IPS-18c (cell line): ENCODE results near the gene SLC12A3.
"Not testable (repeated sequence)": the region's sequence is repeated elsewhere in the genome, so short reads cannot be mapped to it uniquely, and the experiment has no call there.

ENCODE experiments used
- H3K4me3 ChIP-seq: 2 replicates; pipeline ENCODE4 v1.7.0; 2013; ENCODE audit warnings: low read depth, mild to moderate bottlenecking, low read length, moderate library complexity; ENCODE audit not compliant: insufficient read depth
- H3K9me3 ChIP-seq: one replicate; pipeline ENCODE4 v1.6.1; 2013; ENCODE audit warnings: mild to moderate bottlenecking, low read length, moderate library complexity; ENCODE audit not compliant: control insufficient read depth, insufficient read depth

Gene SLC12A3

DNA sequence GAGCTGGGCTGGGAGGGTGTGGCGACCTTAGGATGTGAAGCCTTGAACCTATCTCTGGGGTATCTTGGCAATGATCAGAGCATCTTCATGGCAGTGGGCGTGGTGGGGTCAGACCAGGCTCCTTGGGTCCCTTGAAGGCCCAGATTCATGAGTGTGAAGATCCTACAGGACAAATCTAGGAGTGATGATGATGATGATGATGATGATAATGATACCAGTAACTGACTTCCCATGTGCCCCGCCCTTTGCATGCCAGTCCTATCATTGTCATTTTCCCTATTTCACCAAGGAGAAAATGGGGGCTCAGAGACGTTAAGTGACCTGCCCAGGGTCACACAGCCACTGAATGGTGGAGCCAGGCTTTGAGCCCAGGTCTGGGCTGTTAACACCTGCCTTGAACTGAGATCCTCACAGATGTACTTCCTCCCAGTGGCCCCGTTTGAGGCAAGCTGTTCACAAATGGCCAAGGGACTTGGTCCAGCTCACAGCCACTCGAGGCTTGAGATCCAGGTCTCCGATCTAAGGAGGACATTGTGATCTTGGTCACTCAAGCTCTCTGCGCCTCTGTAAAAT is 13.4 kb downstream of the SLC12A3 start:
- Histone ChIP-seq H3K9me3 (no peaks in the 10 kb centered on the region), H3K4me3 (no peak overlapping the region)

DNA sequence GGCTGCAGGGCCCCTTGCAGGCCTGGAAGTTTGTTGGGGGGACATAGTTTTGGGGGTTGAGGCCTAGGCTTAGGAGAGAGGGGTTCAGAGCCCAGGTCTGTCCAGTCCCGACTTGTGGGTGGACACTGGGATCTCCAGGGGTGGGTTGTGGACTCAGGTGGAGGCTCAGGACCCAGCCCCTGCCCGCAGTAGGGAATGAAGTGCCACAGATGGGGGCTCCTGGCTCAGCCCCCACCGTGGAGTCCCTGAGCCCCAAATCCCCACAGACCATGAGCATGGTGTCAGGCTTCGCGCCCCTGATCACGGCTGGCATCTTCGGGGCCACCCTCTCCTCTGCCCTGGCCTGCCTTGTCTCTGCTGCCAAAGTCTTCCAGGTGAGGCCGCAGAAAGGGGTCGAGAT is 14.3 kb downstream of the SLC12A3 start:
- no peak overlapping the region for H3K4me3 ChIP-seq

DNA sequence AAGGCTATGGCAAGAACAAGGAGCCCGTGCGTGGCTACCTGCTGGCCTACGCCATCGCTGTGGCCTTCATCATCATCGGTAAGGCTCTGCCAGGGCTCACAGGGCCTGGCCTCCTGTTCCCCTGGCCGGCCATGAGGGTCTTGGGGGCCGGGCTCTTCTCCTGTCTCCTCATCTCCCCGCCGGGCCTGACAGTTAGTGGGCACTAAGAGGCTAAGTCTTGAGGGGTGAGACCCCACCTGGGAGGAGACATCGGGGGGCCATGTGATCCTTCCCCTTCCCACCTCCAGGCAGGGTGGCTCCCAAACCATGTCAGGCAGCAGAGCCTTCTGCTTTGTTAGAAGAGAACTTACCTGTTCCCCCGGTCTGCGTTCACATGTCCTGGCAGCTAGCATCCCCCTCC is 15.2 kb downstream of the SLC12A3 start:
- Histone ChIP-seq H3K4me3 (no peak overlapping the region), H3K9me3 (no peaks in the 10 kb centered on the region)

More for the DNA sequence above, 14.3 kb downstream of the SLC12A3 start:
- no peaks in the 10 kb centered on the region for H3K9me3 ChIP-seq

DNA sequence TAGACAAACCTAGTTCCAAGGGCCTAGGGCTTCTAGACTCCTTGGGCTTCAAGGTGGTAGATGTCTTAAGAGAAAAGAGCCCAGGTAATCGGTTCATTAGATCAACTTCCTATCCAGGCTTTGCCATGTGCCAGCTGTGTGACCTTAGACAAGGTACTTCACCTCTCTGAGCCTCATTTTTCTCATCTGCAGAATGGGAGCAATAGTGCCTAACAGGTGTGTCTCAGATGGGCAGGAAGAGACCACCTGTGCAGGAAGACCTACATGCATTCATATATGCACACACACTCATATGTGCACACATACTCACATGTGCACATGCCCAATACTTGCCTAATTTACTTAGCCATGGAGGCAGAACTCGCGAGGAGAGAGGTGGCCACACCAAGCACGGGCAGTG is 15.7 kb downstream of the SLC12A3 start:
- Histone ChIP-seq H3K9me3 (peaks cover 2% of the 10 kb centered on the region), H3K4me3 (no peak overlapping the region)

DNA sequence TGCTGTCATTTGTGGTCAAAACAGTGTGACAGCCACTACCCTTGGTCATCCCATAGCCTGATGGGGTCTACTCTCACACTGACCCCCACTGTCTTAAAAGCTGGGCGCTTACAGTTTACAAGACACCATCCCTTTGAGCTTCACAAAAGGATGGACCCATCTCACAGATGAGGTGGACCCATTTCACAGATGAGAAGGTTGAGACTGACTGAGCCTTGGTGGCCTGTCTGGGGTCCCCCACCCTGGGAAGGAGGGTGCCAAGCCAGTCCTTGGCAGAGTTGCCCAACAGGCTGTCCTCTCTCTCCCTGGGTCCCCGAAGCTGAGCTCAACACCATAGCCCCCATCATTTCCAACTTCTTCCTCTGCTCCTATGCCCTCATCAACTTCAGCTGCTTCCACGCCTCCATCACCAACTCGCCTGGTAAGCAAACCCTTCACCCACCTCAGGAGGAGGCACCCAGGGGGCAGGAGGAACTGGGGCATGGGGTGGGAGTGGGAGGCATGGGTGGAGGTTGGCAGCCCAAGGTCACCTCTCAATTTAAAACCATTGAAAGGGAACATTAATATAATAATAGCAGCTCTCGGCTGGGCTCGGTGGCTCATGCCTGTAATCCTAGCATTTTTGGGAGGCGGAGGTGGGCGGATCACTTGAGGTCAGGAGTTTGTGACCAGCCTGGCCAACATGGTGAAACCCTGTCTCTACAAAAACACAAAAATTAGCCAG is 17.2 kb downstream of the SLC12A3 start:
- peaks cover 2% of the 10 kb centered on the region for H3K9me3 ChIP-seq
- no peak overlapping the region for H3K4me3 ChIP-seq

DNA sequence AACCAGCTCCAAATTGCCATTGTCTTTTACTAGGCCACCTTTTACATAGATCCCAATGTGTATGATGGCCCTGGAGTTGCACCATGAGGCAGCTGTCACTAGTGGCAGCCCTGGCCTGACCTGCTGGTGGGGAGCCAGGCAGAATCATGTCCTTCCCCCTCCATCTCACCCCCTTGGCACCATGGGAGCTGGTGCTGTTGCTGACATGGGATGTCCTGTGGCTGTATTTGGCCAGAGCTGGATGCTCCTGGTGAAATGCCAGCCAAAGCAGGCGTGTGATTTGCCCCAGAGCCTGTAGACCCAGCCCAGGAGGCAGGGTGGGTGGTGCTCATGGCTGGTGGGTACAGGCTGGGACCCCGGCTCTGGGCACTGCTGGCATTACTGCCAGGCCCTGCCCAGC is 18.6 kb downstream of the SLC12A3 start:
- Histone ChIP-seq H3K4me3 (no peak overlapping the region), H3K9me3 (peaks cover 2% of the 10 kb centered on the region)

DNA sequence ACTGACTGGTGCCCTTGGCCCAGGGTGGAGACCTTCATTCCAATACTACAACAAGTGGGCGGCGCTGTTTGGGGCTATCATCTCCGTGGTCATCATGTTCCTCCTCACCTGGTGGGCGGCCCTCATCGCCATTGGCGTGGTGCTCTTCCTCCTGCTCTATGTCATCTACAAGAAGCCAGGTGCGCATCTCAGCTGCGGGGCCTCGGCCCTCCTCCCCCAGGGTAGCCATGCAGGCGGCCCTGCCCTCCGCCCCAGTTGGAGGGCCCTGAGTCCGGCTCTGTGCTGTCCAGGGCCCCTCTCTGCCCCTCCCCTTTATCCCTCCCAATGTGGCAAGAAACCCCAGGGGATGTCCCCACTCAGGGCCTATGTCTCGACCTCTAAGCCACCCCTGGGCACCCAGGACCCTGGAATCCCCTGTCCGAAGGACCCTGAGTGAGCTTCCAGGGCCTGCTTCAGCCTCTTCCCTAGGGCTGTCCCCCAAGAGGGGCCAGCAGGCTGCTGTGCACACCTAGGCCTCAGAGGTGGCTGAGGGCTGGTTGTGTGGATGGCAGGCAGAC is 19.1 kb downstream of the SLC12A3 start:
- Histone ChIP-seq H3K9me3 (peaks cover 2% of the 10 kb centered on the region), H3K4me3 (no peak overlapping the region)

DNA sequence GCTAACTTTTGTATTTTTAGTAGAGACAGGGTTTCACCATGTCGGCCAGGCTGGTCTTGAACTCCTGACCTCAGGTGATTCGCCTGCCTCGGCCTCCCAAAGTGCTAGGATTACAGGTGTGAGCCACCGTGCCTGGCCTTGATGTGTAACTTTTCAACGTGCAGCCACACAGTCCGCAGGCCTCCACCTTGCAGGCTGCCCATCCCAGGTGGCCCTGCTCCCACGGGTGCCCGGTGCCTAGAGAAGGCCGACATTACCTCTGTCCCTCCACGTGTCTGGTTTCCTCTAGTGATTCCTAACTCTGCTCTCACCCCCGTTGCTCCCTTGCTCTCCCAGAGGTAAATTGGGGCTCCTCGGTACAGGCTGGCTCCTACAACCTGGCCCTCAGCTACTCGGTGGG is 19.9 kb downstream of the SLC12A3 start:
- not testable (repeated sequence) for H3K9me3 ChIP-seq, H3K4me3 ChIP-seq

DNA sequence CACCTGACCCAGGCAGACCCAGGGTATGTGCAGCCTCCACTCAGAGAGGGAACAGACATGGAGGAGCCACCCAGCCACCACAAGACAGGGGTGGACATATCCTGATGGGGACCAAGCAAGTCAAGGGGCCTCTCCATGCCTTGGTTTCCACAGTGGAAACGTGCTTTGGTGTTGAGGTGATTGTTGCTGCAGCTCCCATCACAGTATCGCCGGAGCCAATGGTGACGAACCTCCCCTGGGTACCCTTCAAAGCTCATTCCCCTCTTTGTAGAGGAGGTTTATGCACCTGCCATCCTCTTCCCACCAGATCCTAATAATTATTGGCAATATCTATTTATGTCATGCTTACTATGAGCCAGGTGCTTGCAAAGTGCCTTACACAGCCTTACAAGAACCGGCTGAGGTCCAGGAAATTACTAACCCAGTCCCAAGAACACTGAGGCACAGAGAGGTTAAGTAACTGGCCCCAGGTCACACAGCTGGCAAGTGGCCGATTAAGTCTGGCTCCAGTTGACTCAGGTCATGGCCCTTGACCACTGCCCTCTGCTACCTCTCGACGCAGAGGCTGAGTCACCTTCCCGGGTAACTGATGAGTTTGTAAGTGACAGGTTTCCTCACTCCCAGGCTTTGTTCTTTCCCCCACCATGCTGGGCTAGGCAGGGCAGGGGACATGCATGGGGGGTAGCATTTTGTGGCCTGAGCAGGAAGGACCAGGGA is 20.6 kb downstream of the SLC12A3 start:
- Histone ChIP-seq H3K9me3 (peaks cover 2% of the 10 kb centered on the region), H3K4me3 (no peak overlapping the region)

DNA sequence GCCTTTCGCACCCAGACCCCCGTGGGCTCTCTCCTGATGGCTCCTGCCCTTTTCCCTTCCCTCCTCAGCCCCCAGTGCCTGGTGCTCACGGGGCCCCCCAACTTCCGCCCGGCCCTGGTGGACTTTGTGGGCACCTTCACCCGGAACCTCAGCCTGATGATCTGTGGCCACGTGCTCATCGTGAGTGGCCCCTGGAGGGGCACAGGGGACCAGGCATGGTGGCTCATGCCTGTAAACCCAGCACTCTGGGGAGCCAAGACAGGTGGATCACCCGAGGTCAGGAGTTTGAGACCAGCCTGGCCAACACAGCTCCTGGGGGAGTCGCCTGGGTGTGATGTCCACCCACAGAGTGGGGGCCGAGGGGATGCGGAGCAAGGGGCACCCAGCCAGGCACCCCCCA is 21.3 kb downstream of the SLC12A3 start:
- Histone ChIP-seq H3K9me3 (peaks cover 2% of the 10 kb centered on the region), H3K4me3 (no peak overlapping the region)

DNA sequence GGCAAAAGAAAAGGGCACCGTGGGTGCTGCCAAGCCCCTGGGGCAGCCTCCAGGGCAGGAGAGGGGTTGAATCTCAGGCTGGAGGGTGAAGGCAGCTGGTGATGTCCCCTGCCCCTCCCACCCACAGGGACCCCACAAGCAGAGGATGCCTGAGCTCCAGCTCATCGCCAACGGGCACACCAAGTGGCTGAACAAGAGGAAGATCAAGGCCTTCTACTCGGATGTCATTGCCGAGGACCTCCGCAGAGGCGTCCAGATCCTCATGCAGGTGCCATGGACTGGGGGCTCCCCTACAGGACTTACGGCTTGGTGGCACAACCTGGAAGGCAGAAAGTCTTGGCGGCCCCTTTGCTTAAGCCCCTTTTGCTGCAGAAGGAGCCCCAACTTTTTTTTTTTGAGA is 21.8 kb downstream of the SLC12A3 start:
- Histone ChIP-seq H3K4me3 (no peak overlapping the region), H3K9me3 (peaks cover 2% of the 10 kb centered on the region)

DNA sequence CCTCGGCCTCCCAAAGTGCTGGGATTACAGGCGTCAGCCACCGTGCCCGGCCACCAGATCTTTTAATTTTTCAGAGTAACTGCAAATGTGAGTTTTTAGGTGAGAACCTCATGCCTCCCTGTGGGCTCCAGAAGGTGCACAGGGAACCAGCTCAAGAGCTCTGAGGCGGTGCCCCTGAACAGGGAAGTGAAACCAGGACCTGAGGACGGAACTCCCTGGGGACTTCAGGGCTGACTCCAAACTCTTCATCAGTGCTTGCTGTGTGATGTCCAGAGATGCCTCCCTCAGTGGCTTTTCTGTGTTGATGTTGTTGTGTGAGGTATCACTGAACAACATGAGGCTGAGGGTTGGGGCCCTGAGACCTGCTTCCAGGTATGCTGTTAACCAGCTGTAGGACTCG is 23.8 kb downstream of the SLC12A3 start:
- Histone ChIP-seq H3K4me3 (no peak overlapping the region), H3K9me3 (peaks cover 2% of the 10 kb centered on the region)

DNA sequence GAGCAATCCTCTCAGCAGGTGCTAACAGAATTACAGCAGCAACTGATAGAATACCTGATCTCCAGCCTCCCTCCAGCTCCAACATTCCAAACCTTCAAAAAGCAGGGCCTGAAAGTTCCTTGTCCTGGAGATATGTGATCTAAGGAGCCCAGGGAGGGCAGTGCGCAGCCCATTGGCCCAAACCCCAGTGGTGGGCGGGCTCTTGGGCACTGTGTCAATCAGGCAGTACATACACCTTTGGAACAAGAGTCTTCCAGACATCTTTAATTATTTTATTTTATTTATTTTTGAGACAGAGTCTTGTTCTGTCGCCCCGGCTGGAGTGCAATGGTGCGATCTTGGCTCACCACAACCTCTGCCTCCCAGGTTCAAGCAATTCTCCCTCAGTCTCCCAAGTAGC is 24.2 kb downstream of the SLC12A3 start:
- H3K4me3 ChIP-seq = no peak overlapping the region
- H3K9me3 ChIP-seq = peaks cover 2% of the 10 kb centered on the region

DNA sequence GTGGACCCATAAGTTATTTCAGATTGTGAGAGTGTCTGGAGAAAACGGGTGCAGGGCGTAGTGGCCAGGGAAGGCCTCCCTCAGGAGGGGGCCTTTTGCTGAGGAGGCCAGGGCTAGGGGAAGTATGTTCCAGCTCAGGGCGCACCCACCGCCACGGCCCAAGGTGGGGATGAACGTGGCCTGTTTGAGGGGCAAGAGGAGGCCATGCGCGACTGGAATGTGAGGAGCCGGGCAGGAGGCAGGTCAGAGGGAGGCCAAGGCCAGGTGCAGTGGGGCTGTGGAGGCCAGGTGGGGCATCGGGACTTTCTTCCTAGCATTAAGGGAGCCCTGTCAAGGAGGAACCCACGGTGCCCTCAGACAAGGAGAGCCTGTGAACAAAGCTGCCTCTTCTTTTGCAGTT is 26.7 kb downstream of the SLC12A3 start:
- Histone ChIP-seq H3K9me3 (no peaks in the 10 kb centered on the region), H3K4me3 (no peak overlapping the region)

DNA sequence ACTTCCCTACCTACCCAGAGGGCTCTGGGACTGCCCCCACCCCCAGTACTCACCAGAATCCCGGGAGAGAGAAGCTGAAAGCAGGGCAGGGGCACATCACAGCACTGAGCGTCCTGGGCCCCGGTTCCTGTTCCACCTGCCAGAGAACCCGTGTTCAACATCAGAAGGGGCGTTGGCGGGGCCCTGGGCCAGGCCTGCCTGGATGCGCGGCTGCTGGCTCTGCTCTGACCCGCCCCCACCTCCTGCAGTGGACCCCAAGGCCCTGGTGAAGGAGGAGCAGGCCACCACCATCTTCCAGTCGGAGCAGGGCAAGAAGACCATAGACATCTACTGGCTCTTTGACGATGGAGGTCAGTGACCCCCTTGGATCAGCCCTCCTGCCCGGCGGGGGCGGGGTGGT is 27.7 kb downstream of the SLC12A3 start:
- no peaks in the 10 kb centered on the region for H3K9me3 ChIP-seq
- H3K4me3 ChIP-seq = no peak overlapping the region

DNA sequence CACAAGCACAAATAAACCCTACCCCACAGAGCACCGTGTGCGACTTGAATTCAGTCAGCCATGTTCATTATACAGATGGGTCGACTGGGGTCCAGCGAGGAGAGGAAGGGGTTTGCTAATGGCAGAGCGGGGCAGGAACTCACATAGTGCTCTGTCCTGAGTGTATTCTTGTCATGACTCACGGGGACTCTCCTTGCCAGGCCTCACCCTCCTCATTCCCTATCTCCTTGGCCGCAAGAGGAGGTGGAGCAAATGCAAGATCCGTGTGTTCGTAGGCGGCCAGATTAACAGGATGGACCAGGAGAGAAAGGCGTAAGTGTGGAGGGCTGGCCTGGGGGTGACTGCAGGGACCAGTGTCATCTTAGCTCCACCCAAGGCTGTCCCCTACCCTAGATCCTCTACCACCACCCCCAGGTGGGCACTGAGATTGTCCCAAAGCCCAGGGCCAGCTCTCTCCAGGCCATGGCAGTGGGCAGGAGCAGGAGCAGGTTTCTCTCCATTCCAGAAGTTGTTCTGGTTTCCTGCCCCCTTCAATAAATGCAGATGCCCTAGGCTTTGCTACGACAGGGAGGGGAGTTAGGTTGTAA is 29.4 kb downstream of the SLC12A3 start:
- Histone ChIP-seq H3K4me3 (no peak overlapping the region), H3K9me3 (no peaks in the 10 kb centered on the region)

DNA sequence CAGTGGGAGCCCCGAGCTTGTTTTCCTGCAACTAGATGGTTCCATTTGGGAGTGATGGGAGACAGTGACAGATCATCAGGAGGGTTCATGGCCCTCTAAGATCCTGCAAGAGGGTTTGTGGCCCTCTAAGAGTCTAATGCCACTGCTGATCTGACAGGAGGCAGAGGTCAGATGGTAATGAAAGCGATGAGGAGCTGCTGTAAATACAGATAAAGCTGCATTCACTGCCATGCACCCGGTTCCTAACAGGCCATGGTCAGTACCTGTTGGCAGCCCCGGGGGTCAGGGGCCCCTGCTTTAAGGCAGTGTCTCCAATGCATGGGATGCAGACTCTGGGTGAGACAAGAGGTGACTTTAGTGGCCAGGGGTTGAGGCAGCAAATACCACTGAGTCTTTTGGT is 30.8 kb downstream of the SLC12A3 start:
- no peaks in the 10 kb centered on the region for H3K9me3 ChIP-seq
- H3K4me3 ChIP-seq = no peak overlapping the region

DNA sequence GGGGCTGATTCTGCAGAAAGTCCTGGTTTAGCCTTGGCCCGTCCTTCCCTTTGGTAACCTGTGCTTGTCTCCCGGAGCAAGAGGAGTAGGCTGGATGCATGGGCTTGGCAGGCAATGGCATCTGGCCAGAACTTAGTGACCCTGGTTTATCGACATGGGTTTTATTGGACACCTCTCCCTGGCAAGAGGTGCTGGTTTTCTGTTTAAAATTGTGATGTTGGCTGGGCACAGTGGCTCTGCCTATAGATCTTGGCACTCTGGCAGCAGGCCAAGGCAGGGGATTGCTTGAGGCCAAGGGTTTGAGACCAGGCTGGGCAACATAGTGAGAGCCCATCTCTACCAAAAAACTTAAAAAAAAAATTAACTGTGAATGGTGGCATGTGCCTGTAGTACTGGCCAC is 31.2 kb downstream of the SLC12A3 start:
- H3K9me3 ChIP-seq = no peaks in the 10 kb centered on the region

More for the DNA sequence above, 31.2 kb downstream of the SLC12A3 start:
- no peak overlapping the region for H3K4me3 ChIP-seq
